Transverse colon (tissue), 3 donors: ENCODE data around the gene GRIA4.

ENCODE experiments used
- CTCF ChIP-seq, 5 experiments: fragments of 200-600 bp in 3 of 5; fragments of 450-650 bp in 2 of 5; sonication (generic) in 3 of 5; IDR thresholded peaks; 1 replicate in 2 of 5; 2 replicates in 3 of 5; pipeline ENCODE4 v1.5.1; 2016 to 2017; ENCODE audit warnings: antibody characterized with exemption in 5 of 5, inconsistent platforms in 3 of 5, mild to moderate bottlenecking in 2 of 5, moderate library complexity in 1 of 5
- POLR2A ChIP-seq: fragments of 450-650 bp; IDR thresholded peaks from one replicate; pipeline ENCODE4 v1.6.1; 2016; ENCODE audit warnings: antibody characterized with exemption, mild to moderate bottlenecking, moderate library complexity

- TF ChIP-seq CTCF (IDR thresholded peaks at IDR 0.05) (no peak), POLR2A (no peak)
Observed at GRCh38 chr11:105975128-105975527, 365.3 kb downstream of the GRIA4 start.
